Stimulated activated CD8-positive, alpha-beta memory T cell treated with anti-CD3 and anti-CD28 coated beads, Interleukin-15, amount 100 ng/mL, for 1 hour (primary cell): Measurements from ENCODE around the gene GAMT.
"Not testable (repeated sequence)": the region's sequence is repeated elsewhere in the genome, so short reads cannot be mapped to it uniquely, and the experiment has no call there.

ENCODE experiments used
- DNase-seq: peaks from one replicate; pipeline ENCODE4 v3.0.0-alpha.2; 2020; ENCODE audit warnings: low read depth

The GAMT gene

DNA sequence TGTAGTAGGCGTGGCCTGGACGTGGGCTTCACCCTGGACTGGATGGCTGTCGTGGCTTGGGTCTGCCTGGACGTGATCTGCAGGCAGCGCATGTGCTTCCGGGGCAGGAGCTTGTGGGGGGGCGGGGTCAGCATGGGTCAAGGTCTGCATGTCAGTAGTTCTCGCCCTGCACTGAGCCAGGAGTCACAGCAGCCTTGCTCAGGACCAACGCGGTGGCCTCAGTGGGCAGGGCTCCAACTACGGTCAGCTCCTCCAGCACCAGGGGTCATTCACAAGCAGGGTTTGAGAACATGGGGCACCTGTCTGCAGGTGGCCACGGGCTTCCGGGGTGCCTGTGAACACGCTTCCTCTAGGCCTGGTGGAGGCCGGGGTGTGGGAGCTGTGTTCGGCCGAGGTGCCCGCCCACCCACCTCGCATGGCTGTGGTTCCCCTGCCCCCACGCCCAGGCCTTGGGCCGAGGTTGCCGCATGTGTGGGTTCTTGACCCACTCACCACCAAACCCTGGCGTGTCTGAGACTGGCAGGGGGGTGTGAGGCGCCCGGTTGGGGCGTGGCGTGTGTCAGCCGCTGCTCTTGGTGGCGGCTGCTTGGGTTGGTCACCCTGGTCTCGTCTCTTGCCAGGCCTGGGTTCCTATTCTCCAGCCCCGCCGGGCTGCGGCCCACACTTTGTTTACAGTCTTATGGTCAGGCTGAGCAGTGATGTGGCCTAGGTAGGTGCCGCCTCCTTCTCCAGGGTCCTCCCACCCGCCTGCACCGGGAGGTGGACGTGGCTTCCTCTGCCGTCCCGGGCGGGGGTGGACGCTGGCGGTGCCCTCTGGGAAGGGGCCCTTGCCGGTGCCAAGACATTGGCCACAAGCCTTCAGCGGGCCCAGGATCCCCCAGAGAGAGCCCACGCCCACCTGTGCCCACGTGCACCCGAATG is 32.0 kb upstream of the GAMT start:
- no peak for DNase-seq

GRCh38 chr19:1432507-1432887 is 31.2 kb upstream of the GAMT start:
- DNase-seq = no peak

DNA sequence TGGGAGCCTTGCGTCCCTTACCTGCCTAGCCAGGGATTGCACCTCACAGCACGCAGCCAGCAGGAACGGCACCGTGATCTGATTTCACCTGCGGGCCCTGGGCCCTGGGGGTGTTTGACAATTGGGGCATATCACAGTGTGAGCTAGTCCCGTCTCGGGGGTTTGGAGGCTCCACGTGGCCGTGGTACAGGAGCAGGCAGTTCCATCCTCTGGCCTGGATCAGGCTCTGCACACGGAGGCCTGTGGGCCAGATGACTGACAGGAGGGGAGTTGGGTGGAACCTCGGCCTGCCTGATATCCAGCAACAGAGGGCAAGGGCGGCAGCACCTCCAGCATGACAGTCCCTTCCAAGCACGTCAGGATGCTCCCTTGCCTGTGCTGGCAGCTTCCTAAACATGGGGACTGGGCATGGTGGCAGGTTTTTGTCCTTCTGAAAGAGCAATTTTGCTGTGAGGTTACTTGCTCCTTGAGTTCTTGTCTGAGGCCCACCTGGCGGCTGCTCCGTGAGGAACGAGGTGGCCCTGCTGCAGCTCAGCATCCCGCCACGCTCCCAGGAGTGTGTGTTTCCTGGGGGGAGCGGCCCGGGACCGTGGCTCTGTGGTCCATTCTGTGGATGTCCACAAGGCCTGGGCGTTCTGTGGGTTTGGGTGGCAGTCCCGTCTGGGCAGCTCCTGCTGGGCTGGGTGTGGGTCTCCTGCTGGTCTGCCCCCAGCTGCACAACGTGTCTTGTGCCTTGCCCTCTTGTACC is 30.6 kb upstream of the GAMT start:
- no peak for DNase-seq

- no peak for DNase-seq
Observed at GRCh38 chr19:1430246-1430645, 28.9 kb upstream of the GAMT start.

- no peak for DNase-seq
Observed at GRCh38 chr19:1429750-1430149, 28.4 kb upstream of the GAMT start.

DNA sequence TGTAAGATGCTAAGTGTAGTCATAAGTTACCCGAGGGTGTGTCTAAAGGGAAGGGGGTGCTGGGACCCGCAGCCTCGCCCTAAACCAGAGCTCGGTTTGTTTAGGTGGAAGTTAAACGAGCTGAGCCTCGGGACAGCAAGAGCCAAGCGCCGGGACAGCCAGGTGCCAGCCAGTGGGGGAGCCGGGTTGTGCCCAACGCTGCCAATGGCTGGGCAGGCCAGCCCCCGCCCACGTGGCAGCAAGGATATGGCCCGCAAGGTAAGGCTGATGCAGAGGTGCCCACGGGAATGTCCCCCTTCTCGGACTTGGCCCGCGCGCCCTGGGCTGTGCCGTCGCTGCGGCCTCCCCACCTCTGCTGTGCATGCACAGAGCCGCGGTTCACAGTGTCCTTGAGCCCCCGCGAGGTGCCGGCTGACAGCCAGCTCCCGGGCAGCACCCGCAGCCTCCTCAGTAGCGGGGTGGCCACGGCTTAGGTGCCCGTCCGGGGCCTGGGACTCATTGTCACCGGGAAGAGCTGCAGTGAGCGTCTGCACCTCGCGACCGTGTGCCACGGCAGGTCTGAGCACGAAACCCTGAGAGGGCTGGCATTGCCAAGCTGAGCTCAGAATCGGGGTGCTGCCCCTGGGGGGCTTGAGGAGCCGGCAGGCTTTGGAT is 27.5 kb upstream of the GAMT start:
- DNase-seq = no peak

DNA sequence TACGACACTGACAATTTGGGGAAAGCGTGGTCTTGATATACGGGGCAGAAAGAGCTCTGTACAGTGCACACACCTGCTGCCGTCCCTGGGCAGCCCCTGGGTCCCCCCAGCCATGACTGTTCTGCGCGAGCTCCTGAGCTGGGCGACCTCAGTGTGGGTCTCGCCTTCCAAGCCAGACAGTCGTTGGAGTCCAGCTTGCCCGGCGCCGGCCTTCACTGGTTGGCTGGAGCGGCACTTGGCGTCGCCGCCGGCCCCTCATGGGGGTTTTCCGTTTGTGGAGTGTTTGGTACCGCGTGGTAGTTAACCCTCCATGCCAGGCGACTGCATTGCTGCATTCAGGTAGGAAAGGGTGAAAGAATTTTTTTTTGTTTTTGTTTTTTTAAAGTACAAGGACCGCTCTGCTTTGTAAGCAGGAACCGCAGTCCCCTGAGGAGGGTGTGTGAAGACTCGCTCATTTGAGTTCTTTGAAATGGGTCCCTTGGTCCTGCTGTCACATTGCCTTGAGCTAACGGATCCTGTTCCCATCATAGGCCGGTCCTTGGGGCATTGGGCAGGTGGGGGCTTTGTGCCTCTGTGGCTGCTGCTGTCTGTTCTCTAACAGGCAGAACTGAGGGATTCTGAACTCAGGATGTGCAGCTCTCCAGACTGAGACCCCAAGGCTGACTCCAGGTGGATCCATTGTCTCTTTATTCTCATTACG is 26.0 kb upstream of the GAMT start:
- DNase-seq = no peak

DNA sequence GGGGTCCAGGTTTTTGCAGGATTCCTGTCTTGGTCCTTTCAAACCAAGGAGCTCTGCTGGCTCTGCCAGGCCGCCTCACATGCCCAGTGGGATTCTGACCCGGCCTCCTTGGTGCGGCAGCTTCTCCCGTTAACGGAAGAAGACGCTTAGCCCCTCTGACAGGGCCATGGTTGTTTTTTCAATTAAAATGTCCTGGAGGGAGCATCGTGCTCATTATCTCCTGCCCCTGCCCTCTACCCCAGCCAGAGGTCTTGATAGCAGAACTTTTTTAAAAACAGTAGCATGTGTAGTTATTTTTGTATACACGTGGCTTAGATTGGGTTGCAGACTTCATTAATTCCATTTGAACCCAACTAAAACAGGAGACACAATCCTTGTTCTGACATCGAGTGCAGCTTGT is 25.4 kb upstream of the GAMT start:
- DNase-seq = no peak

- DNase-seq = no peak
Observed at GRCh38 chr19:1425902-1426301, 24.6 kb upstream of the GAMT start.

DNA sequence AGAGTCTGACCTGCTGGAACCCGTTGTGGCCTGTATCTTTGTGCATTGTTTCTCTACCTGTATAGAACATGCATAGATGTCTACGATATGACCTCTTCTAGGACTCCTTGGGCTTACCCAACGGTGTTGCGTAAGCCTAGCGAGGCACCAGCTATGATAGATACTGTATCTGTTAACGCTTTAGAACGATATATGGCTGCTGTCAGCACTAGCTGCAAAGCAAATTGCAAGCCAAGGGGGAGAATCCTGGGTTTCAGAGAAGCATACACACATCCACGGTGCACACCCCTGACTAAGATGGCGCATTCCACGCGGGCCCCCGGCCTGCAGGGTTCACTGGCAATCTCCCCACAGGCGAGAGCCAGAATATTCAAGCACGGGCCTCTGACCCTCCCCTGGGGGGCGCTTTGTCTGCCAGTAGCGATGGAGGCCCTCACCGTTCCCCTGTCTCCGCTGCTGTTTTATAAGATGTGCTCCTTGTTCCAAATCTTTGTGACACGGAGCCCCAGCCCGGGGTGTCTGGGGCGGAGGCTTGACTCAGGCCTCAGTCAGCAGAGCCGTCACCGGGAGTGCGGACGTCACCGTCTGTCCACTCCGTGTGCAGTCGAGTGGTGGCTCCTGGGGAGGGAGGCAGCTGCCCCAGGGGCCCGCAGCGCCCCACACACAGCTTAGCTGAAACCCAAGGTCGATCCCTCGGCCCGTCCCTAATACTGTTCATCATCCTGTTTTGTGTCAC is 23.9 kb upstream of the GAMT start:
- no peak for DNase-seq

- no peak for DNase-seq
Observed at GRCh38 chr19:1424192-1424955, 23.0 kb upstream of the GAMT start.

DNA sequence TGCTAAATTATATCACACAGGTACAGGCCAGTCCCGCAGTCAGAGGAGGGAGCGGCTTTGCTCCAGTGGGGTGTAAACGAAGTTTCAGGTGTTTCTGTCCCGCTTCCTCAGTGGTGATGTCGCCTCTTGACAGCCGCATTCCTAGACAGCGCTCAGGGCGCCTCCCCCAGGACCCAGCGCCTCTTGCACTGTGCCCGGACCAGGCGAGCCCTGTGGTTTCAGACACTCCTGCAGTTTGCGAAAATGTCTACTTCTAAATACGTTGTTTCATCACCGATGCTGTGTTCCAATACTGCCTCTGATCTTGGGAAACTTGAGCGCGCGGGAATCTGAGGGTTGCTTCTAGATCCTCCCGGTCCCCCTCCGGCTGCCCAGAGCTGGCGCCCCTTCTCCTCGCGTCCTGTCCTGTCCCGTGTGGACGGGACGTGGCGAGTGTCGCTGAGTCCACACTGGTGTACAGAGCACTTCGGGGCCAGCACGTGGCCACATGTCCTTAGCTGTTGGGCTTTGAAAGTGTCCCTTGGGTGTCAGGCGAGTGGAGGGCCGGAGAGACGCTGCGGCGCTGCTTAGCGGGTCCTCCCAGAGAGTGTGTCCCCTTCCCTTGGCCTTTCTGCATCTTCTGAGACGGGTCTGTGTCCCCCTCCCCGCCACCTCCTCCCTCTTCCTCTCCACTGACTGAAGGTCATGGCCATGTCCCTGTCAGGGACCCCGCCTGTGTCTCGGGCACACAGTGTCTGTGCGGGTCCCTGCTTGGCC is 22.3 kb upstream of the GAMT start:
- DNase-seq = no peak

DNA sequence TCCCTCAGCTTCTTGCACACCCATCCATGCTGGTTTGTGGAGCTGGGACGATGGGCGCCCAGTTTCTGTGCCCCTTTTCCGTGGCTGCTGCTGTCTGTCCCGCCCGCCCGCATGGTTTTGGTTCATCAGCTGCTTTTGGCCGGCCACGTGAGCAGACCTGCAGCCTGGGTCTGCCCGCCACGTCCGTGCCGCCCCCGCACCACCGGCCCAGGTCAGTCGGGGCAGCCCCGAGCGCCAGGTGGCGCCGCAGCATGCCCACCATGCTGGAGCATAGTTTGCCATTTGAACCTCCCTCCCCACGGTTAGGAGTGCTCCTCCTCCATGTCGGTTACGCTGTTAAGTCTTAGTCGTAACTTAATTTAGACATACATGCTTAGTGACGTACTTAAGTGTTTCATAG is 21.6 kb upstream of the GAMT start:
- no peak for DNase-seq

DNA sequence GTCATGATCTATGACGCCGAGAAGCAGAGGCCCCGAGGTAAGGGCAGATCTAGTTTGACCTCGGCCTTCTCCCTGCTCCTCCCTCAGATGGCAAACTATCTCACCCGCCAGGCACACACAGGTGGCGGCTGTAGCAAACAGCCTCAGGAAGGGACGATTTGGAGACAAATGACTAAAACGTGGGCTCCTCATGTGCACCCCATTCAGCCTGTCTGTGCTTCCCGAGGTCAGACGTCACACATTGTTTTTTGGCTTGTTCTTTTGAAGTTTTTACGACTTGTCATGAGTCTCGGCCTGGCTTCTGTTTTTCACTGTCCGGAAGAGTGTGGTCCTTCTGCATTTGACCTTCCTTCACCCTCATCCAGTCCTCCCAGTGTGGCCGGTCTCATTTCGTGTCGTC is 21.0 kb upstream of the GAMT start:
- no peak for DNase-seq

GRCh38 chr19:1421958-1422305 is 20.6 kb upstream of the GAMT start:
- no peak for DNase-seq

- no peak for DNase-seq
Observed at GRCh38 chr19:1421218-1421957, 20.0 kb upstream of the GAMT start.

DNA sequence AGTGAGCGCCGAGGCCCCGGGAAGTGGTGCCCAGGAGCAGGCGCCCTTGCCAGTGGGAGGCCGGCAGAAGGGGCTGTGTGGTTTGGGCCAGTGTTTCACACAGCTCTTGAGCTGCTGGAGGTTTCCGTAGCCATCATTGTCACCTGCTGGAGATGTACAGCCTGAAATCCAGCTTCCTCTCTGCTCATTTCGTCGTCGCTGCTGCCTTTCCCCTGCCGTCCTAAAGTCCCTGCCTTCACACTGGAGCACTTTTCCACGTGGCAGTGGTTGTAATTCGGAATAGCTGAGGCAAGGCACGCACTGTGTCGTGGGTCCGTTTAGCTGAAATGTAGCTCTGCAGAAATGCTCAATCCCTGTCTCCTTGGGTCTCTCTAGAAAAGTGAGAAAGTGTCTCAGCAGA is 19.2 kb upstream of the GAMT start:
- DNase-seq = no peak

DNA sequence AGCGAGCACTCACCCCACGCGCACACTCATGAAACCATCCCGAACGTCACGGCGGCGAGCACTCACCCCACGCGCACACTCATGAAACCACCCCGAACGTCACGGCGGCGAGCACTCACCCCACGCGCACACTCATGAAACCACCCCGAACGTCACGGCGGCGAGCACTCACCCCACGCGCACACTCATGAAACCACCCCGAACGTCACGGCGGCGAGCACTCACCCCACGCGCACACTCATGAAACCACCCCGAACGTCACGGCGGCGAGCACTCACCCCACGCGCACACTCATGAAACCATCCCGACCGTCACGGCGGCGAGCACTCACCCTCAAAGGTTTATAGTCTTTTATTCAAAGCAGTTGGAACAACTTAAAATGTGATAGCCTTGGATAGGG is 18.7 kb upstream of the GAMT start:
- DNase-seq = not testable (repeated sequence)

DNA sequence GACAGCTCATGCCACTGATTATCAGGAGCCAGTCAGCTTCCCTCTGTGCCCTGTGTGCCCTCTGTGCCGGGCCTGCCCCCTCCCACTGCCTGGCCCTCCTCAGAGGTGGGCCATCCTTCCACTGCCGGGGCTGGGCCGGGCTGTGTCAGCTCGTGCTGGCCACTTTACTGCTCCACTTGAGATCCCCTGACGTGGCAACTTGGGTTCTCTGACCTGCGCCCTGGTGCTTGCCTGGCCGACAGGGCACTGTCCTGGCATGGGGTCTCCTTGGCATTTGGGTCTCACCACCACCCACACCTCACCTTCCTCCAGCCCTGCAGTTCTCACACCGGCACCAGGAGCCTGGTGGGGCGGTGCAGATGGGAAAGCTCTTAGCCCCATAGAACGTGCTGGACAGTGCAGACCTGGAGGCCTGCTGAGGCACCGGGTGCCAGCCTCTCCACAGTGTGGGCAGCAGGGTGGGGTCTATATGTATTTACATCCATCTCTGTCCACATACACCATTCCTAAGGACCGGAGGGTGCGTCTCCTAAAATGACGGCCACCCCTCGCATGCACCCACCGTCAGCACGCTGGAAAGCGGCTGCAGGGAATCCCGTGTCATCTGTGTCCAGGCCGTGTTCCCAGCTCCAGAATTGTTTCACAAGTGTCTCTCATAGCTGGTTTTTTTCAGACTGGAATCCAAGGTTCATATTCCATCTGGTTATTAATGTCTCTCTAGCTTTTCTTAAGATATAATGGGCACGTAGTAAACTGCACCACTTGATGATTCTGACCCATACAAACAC is 17.8 kb upstream of the GAMT start:
- DNase-seq = no peak
